NCI-H1417 treated with DMSO at 0.1 percent for 48 hours (cell line): ENCODE results near the gene ASRGL1.
A peak's percentile ranks its signal among the peaks of the same experiment; 100 is the strongest.
"Not testable (repeated sequence)": the region's sequence is repeated elsewhere in the genome, so short reads cannot be mapped to it uniquely, and the experiment has no call there.

Experiments
- DNase-seq: peaks from one replicate; lab custom pipeline; 2025; lab: John Stamatoyannopoulos, UW

ASRGL1 gene

GRCh38 chr11:62337303-62338181 is at the start of gene ASRGL1:
Gene ASRGL1, plus strand, starts transcription at chr11:62337448. Its CDS starts 530 bp downstream, at chr11:62337978.
- DNase-seq, result peak; percentile 34

- no peak for DNase-seq
Measured at GRCh38 chr11:62295504-62295903, 41.7 kb upstream of the ASRGL1 start.

- DNase-seq, result no peak
Measured at GRCh38 chr11:62298975-62299374, 38.3 kb upstream of the ASRGL1 start, which contains the start of gene SCGB1D4. Gene SCGB1D4, minus strand, starts transcription at chr11:62299075. Its CDS starts 65 bp downstream, at chr11:62299010.

GRCh38 chr11:62306227-62306626 is 31.0 kb upstream of the ASRGL1 start:
- no peak for DNase-seq

- DNase-seq, result no peak
Measured at GRCh38 chr11:62307950-62308349, 29.3 kb upstream of the ASRGL1 start.

- no peak for DNase-seq
Measured at GRCh38 chr11:62309991-62310390, 27.3 kb upstream of the ASRGL1 start.

- DNase-seq, result no peak
Measured at GRCh38 chr11:62315431-62315830, 21.8 kb upstream of the ASRGL1 start.

- no peak for DNase-seq
Measured at GRCh38 chr11:62322524-62322923, 14.7 kb upstream of the ASRGL1 start.

GRCh38 chr11:62324731-62325556 is 12.3 kb upstream of the ASRGL1 start:
- no peak for DNase-seq

- not testable (repeated sequence) for DNase-seq
Measured at GRCh38 chr11:62325781-62326180, 11.5 kb upstream of the ASRGL1 start.

- not testable (repeated sequence) for DNase-seq
Measured at GRCh38 chr11:62326719-62327118, 10.5 kb upstream of the ASRGL1 start.

- DNase-seq, result not testable (repeated sequence)
Measured at GRCh38 chr11:62327541-62327940, 9.7 kb upstream of the ASRGL1 start.

- not testable (repeated sequence) for DNase-seq
Measured at GRCh38 chr11:62331264-62331663, 6.0 kb upstream of the ASRGL1 start.

GRCh38 chr11:62333768-62334167 is 3.5 kb upstream of the ASRGL1 start:
- DNase-seq, result no peak

GRCh38 chr11:62336949-62337302 is 322 bp upstream of the ASRGL1 start:
- DNase-seq, result not testable (repeated sequence)

- no peak for DNase-seq
Measured at GRCh38 chr11:62338218-62338617, 970 bp downstream of the ASRGL1 start.

- DNase-seq, result no peak
Measured at GRCh38 chr11:62340269-62340901, 3.1 kb downstream of the ASRGL1 start.

GRCh38 chr11:62341588-62341987 is 4.3 kb downstream of the ASRGL1 start:
- DNase-seq, result no peak

GRCh38 chr11:62343646-62344190 is 6.5 kb downstream of the ASRGL1 start:
- not testable (repeated sequence) for DNase-seq

- DNase-seq, result no peak
Measured at GRCh38 chr11:62344210-62344609, 7.0 kb downstream of the ASRGL1 start.

GRCh38 chr11:62345861-62346260 is 8.6 kb downstream of the ASRGL1 start:
- no peak for DNase-seq
